Fibroblast of pulmonary artery (primary cell): Measurements from ENCODE around the gene TMEM164.

ENCODE experiments used
- DNase-seq: peaks from one replicate; pipeline ENCODE4 v3.0.0-alpha.2; 2010; ENCODE audit warnings: low read depth
- H3K4me3 ChIP-seq: replicated peaks from 2 replicates; pipeline ENCODE4 v1.5.1; 2011; ENCODE audit warnings: low read depth, mild to moderate bottlenecking, control low read depth, low read length, moderate library complexity
- CTCF ChIP-seq: IDR thresholded peaks from 2 replicates; pipeline ENCODE4 v1.5.1; 2011; ENCODE audit warnings: mild to moderate bottlenecking, control low read depth, low read length, inconsistent platforms; ENCODE audit errors: missing control alignments

The TMEM164 gene

GRCh38 chrX:110182865-110183264, 180.0 kb downstream of the TMEM164 start:
- H3K4me3 ChIP-seq: no peak overlapping the region
- no peak for TF ChIP-seq CTCF
- DNase-seq: no peak

GRCh38 chrX:110183314-110183713, 180.4 kb downstream of the TMEM164 start:
- no peak for TF ChIP-seq CTCF
- DNase-seq: no peak
- H3K4me3 ChIP-seq: no peak overlapping the region

- no peak overlapping the region for H3K4me3 ChIP-seq
- TF ChIP-seq CTCF: no peak
- no peak for DNase-seq
Measured at GRCh38 chrX:110188701-110189558, 186.0 kb downstream of the TMEM164 start.

- no peak for DNase-seq
- no peak overlapping the region for H3K4me3 ChIP-seq
- TF ChIP-seq CTCF: no peak
Measured at GRCh38 chrX:110192516-110192915, 189.6 kb downstream of the TMEM164 start.

- no peak overlapping the region for H3K4me3 ChIP-seq
- no peak for TF ChIP-seq CTCF
- DNase-seq: no peak
Measured at GRCh38 chrX:110194977-110195376, 192.1 kb downstream of the TMEM164 start.

GRCh38 chrX:110201799-110202198, 198.9 kb downstream of the TMEM164 start:
- H3K4me3 ChIP-seq: no peak overlapping the region
- DNase-seq: no peak
- no peak for TF ChIP-seq CTCF

- H3K4me3 ChIP-seq: no peak overlapping the region
- TF ChIP-seq CTCF: no peak
- DNase-seq: peak; percentile 71
Measured at GRCh38 chrX:110204986-110205385, 202.1 kb downstream of the TMEM164 start.
